Mesodermal cell (in vitro differentiated cells): Measurements from ENCODE around the gene ZDHHC12.
"Not testable (repeated sequence)": the region's sequence is repeated elsewhere in the genome, so short reads cannot be mapped to it uniquely, and the experiment has no call there.

Source experiments
- H3K27ac ChIP-seq: 2 replicates; pipeline ENCODE4 v1.7.0; 2013; ENCODE audit warnings: mild to moderate bottlenecking, low read depth, low read length, moderate library complexity; ENCODE audit not compliant: severe bottlenecking
- H3K36me3 ChIP-seq: 2 replicates; pipeline ENCODE4 v1.7.1; 2013; ENCODE audit warnings: mild to moderate bottlenecking, low read length, moderate library complexity; ENCODE audit not compliant: control insufficient read depth, insufficient read depth
- H3K4me1 ChIP-seq: one replicate; pipeline ENCODE4 v1.7.1; 2013; ENCODE audit warnings: mild to moderate bottlenecking, low read length; ENCODE audit not compliant: insufficient read depth, control insufficient read depth, poor library complexity, severe bottlenecking
- H3K4me3 ChIP-seq: 2 replicates; pipeline ENCODE4 v1.7.0; 2013; ENCODE audit warnings: low read length, control low read depth, mild to moderate bottlenecking; ENCODE audit not compliant: insufficient read depth, poor library complexity, severe bottlenecking; ENCODE audit errors: extremely low read depth
- H3K9me3 ChIP-seq: 2 replicates; pipeline ENCODE4 v1.7.1; 2013; ENCODE audit warnings: mild to moderate bottlenecking, low read length, moderate library complexity; ENCODE audit not compliant: control insufficient read depth
- WGBS, 2 experiments: methylation state at CpG; one replicate each; pipeline ENCODE4 v1.1.5; 2013; ENCODE audit warnings: missing lambda C conversion rate in 2 of 2; ENCODE audit not compliant: insufficient coverage in 2 of 2; 5-methylcytosine and 5-hydroxymethylcytosine counted together

Gene ZDHHC12

GRCh38 chr9:128696923-128697707 is 26.8 kb downstream of the ZDHHC12 start:
- peak overlapping the region; percentile 26 for H3K27ac ChIP-seq
- no peak overlapping the region for H3K4me3 ChIP-seq
- peaks cover 11% of the 10 kb centered on the region for H3K4me1 ChIP-seq
- H3K36me3 ChIP-seq = peaks cover 51% of the 10 kb centered on the region
- WGBS, 2 experiments = 84 to 88% methylated on average over 3 to 7 of the region's 8 CpGs
- H3K9me3 ChIP-seq = no peaks in the 10 kb centered on the region

GRCh38 chr9:128694344-128694743 is 29.6 kb downstream of the ZDHHC12 start:
- Histone ChIP-seq H3K4me1 (peaks cover 11% of the 10 kb centered on the region), H3K36me3 (peaks cover 67% of the 10 kb centered on the region), H3K27ac (no peak overlapping the region), H3K4me3 (no peak overlapping the region), H3K9me3 (no peaks in the 10 kb centered on the region)
- WGBS, 2 experiments = 94 to 97% methylated on average over 5 of the region's 6 CpGs

GRCh38 chr9:128693738-128694137 is 30.2 kb downstream of the ZDHHC12 start:
- Histone ChIP-seq H3K4me1 (peaks cover 11% of the 10 kb centered on the region), H3K36me3 (peaks cover 67% of the 10 kb centered on the region)
- H3K27ac ChIP-seq, H3K9me3 ChIP-seq, H3K4me3 ChIP-seq: not testable (repeated sequence)
- 96 to 100% methylated on average over 2 to 3 of the region's 3 CpGs for WGBS, 2 experiments

- Histone ChIP-seq H3K27ac (no peak overlapping the region), H3K4me3 (peak overlapping the region; percentile 91), H3K4me1 (peaks cover 20% of the 10 kb centered on the region), H3K9me3 (no peaks in the 10 kb centered on the region), H3K36me3 (peaks cover 46% of the 10 kb centered on the region)
- WGBS, 2 experiments = 0 to 3% methylated on average over 3 of the region's 5 CpGs
These were observed 33.3 kb downstream of the ZDHHC12 start for GRCh38 chr9:128690684-128691034.

- 1% methylated on average over 43 to 59 of the region's 83 CpGs for WGBS, 2 experiments
- Histone ChIP-seq H3K9me3 (no peaks in the 10 kb centered on the region), H3K27ac (peak overlapping the region; percentile 66), H3K4me1 (peaks cover 22% of the 10 kb centered on the region), H3K4me3 (peak overlapping the region; percentile 91), H3K36me3 (peaks cover 43% of the 10 kb centered on the region)
These were observed 33.9 kb downstream of the ZDHHC12 start for GRCh38 chr9:128689820-128690683.

- H3K4me1 ChIP-seq = peaks cover 24% of the 10 kb centered on the region
- WGBS, 2 experiments = 0% methylated on average over 21 to 26 of the region's 80 CpGs
- H3K27ac ChIP-seq = peak overlapping the region; percentile 91
- H3K9me3 ChIP-seq = no peaks in the 10 kb centered on the region
- H3K4me3 ChIP-seq = peak overlapping the region; percentile 55
- H3K36me3 ChIP-seq = peaks cover 39% of the 10 kb centered on the region
These were observed 34.6 kb downstream of the ZDHHC12 start for GRCh38 chr9:128689293-128689774.

- 3 to 7% methylated on average over 47 to 58 of the region's 93 CpGs for WGBS, 2 experiments
- Histone ChIP-seq H3K36me3 (peaks cover 32% of the 10 kb centered on the region), H3K4me3 (peak within 1 kb of the TSS; percentile 91), H3K4me1 (peaks cover 24% of the 10 kb centered on the region), H3K27ac (peak within 1 kb of the TSS; percentile 91), H3K9me3 (no peaks in the 10 kb centered on the region)
These were observed 35.2 kb downstream of the ZDHHC12 start, which contains the start of gene SET for GRCh38 chr9:128688501-128689292. TSS of gene SET (plus strand) at chr9:128689222. CDS start at chr9:128689583, 361 bp downstream.

GRCh38 chr9:128687453-128687852 is 36.5 kb downstream of the ZDHHC12 start:
- Histone ChIP-seq H3K36me3 (peaks cover 20% of the 10 kb centered on the region), H3K27ac (no peak overlapping the region), H3K4me1 (peaks cover 23% of the 10 kb centered on the region), H3K9me3 (no peaks in the 10 kb centered on the region), H3K4me3 (no peak overlapping the region)
- 86 to 89% methylated on average over 2 to 3 of the region's 4 CpGs for WGBS, 2 experiments

GRCh38 chr9:128685636-128686489 is 38.1 kb downstream of the ZDHHC12 start:
- Histone ChIP-seq H3K9me3 (no peaks in the 10 kb centered on the region), H3K4me1 (peaks cover 21% of the 10 kb centered on the region), H3K4me3 (peak overlapping the region; percentile 8), H3K36me3 (peaks cover 4% of the 10 kb centered on the region), H3K27ac (no peak overlapping the region)
- WGBS, 2 experiments = 52 to 57% methylated on average over 8 to 10 of the region's 17 CpGs
